Measurements from ENCODE around the gene KIAA1210. TPM values are rescaled to one million over a fixed set of nuclear protein-coding genes. Genes with fewer than 3 reads are reported as not detected.

KIAA1210 gene
- total RNA-seq, 1 experiment from 2014 or later: not detected

GRCh38 chrX:119082278-119082677 lies 45.3 kb downstream of the KIAA1210 start:
- no peak overlapping the region for H3K4me3 ChIP-seq (ENCODE audit: low read depth, low read length)
- DNase-seq: no peak
- no peaks in the 10 kb centered on the region for H3K4me1 ChIP-seq
- no peaks in the 10 kb centered on the region for H3K36me3 ChIP-seq (ENCODE audit: control insufficient read depth, insufficient read depth, low read length)
- no peaks in the 10 kb centered on the region for H3K9me3 ChIP-seq
- Mint-ChIP-seq H3K4me1 (ENCODE audit: low read depth, unreplicated experiment) (no peaks in the 10 kb centered on the region), H3K4me3 (ENCODE audit: unreplicated experiment) (no peak overlapping the region), H3K36me3 (ENCODE audit: insufficient read depth, unreplicated experiment) (no peaks in the 10 kb centered on the region), H3K27me3 (ENCODE audit: insufficient read depth, unreplicated experiment) (peaks cover 4% of the 10 kb centered on the region), H3K27ac (ENCODE audit: unreplicated experiment) (no peak overlapping the region), H3K9me3 (ENCODE audit: unreplicated experiment) (no peaks in the 10 kb centered on the region)
- no peaks in the 10 kb centered on the region; the same call in 1 of the 2 replicates for H3K27me3 ChIP-seq (replicated peaks; ENCODE audit: control insufficient read depth, insufficient read depth, low read length)
- BruUV-seq (replicated peaks): no TSS peak
- intact Hi-C loops (cut with micrococcal nuclease; ENCODE audit: unreplicated experiment): no loop called here
- CTCF ChIA-PET: interaction anchor here (0.6 kb wide), 1 partner anchor 37 kb away, joined by 3 read pairs; no protein-coding TSS in a partner anchor
- TF ChIP-seq CTCF (IDR thresholded peaks at IDR 0.05; ENCODE audit: insufficient read depth in 1 of 2, low read depth in 1 of 2, low read length in 1 of 2, severe bottlenecking in 1 of 2, unreplicated experiment in 1 of 2): no peak
- POLR2A ChIA-PET: no interaction called here

- Histone ChIP-seq H3K4me1 (no peaks in the 10 kb centered on the region), H3K27me3 (replicated peaks; ENCODE audit: control insufficient read depth, insufficient read depth, low read length) (no peaks in the 10 kb centered on the region; the same call in 1 of the 2 replicates), H3K9me3 (no peaks in the 10 kb centered on the region), H3K4me3 (ENCODE audit: low read depth, low read length) (no peak overlapping the region), H3K36me3 (ENCODE audit: control insufficient read depth, insufficient read depth, low read length) (no peaks in the 10 kb centered on the region)
- no peaks in the 10 kb centered on the region for H3K4me1 Mint-ChIP-seq (ENCODE audit: low read depth, unreplicated experiment)
- ChIA-PET POLR2A (no interaction called here), CTCF (interaction anchor here (0.6 kb wide), 1 partner anchor 446 kb away, joined by 5 read pairs; no protein-coding TSS in a partner anchor)
- intact Hi-C loops (cut with micrococcal nuclease; ENCODE audit: unreplicated experiment): no loop called here
- no peak overlapping the region for H3K27ac Mint-ChIP-seq (ENCODE audit: unreplicated experiment)
- no TSS peak for BruUV-seq (replicated peaks)
- H3K36me3 Mint-ChIP-seq (ENCODE audit: insufficient read depth, unreplicated experiment): no peaks in the 10 kb centered on the region
- TF ChIP-seq CTCF (IDR thresholded peaks at IDR 0.05; ENCODE audit: insufficient read depth in 1 of 2, low read depth in 1 of 2, low read length in 1 of 2, severe bottlenecking in 1 of 2, unreplicated experiment in 1 of 2): no peak
- peaks cover 4% of the 10 kb centered on the region for H3K27me3 Mint-ChIP-seq (ENCODE audit: insufficient read depth, unreplicated experiment)
- DNase-seq: no peak
- H3K4me3 Mint-ChIP-seq (ENCODE audit: unreplicated experiment): no peak overlapping the region
- H3K9me3 Mint-ChIP-seq (ENCODE audit: unreplicated experiment): no peaks in the 10 kb centered on the region
These were observed 52.2 kb downstream of the KIAA1210 start for GRCh38 chrX:119075270-119076025.

- Mint-ChIP-seq H3K27me3 (ENCODE audit: insufficient read depth, unreplicated experiment) (no peaks in the 10 kb centered on the region), H3K9me3 (ENCODE audit: unreplicated experiment) (no peaks in the 10 kb centered on the region), H3K4me1 (ENCODE audit: low read depth, unreplicated experiment) (no peaks in the 10 kb centered on the region), H3K36me3 (ENCODE audit: insufficient read depth, unreplicated experiment) (no peaks in the 10 kb centered on the region), H3K27ac (ENCODE audit: unreplicated experiment) (no peak overlapping the region), H3K4me3 (ENCODE audit: unreplicated experiment) (no peak overlapping the region)
- no TSS peak for BruUV-seq (replicated peaks)
- Histone ChIP-seq H3K36me3 (ENCODE audit: control insufficient read depth, insufficient read depth, low read length) (no peaks in the 10 kb centered on the region), H3K4me3 (ENCODE audit: low read depth, low read length) (no peak overlapping the region), H3K4me1 (no peaks in the 10 kb centered on the region), H3K27me3 (replicated peaks; ENCODE audit: control insufficient read depth, insufficient read depth, low read length) (no peaks in the 10 kb centered on the region), H3K9me3 (no peaks in the 10 kb centered on the region)
- intact Hi-C loops (cut with micrococcal nuclease; ENCODE audit: unreplicated experiment): no loop called here
- DNase-seq: no peak
- ChIA-PET POLR2A (no interaction called here), CTCF (no interaction called here)
- no peak for TF ChIP-seq CTCF (IDR thresholded peaks at IDR 0.05; ENCODE audit: insufficient read depth in 1 of 2, low read depth in 1 of 2, low read length in 1 of 2, severe bottlenecking in 1 of 2, unreplicated experiment in 1 of 2)
These were observed 53.7 kb downstream of the KIAA1210 start for GRCh38 chrX:119073911-119074310.
